H9 (cell line): ENCODE results near the gene GNB3. TPM values are rescaled to one million over a fixed set of nuclear protein-coding genes. Genes with fewer than 3 reads are reported as not detected.

Experiments
- DNase-seq: peaks from one replicate; pipeline ENCODE4 v3.0.0-alpha.2; 2017
- H2AFZ ChIP-seq: one replicate; pipeline ENCODE4 v1.6.1; 2013; ENCODE audit warnings: mild to moderate bottlenecking, low read length, control low read depth, moderate library complexity
- H2AK5ac ChIP-seq: 2 replicates; pipeline ENCODE4 v1.6.1; 2013; ENCODE audit warnings: low read length, control low read depth, mixed read lengths; ENCODE audit not compliant: insufficient read length
- H2BK120ac ChIP-seq: one replicate; pipeline ENCODE4 v1.6.1; 2013; ENCODE audit warnings: low read depth, mild to moderate bottlenecking, low read length, control low read depth, inconsistent platforms; ENCODE audit not compliant: poor library complexity, severe bottlenecking
- H2BK12ac ChIP-seq: 2 replicates; pipeline ENCODE4 v1.6.1; 2013; ENCODE audit warnings: low read length, control low read depth, mixed read lengths, low read depth; ENCODE audit not compliant: insufficient read length
- H2BK15ac ChIP-seq: 2 replicates; pipeline ENCODE4 v1.6.1; 2013; ENCODE audit warnings: low read depth, low read length, control low read depth
- H2BK20ac ChIP-seq: one replicate; pipeline ENCODE4 v1.6.1; 2013; ENCODE audit warnings: low read depth, mild to moderate bottlenecking, low read length, control low read depth, inconsistent platforms; ENCODE audit not compliant: poor library complexity, severe bottlenecking
- H2BK5ac ChIP-seq: 2 replicates; pipeline ENCODE4 v1.6.1; 2013; ENCODE audit warnings: low read length, control low read depth, mixed read lengths; ENCODE audit not compliant: insufficient read length
- H3K14ac ChIP-seq: 2 replicates; pipeline ENCODE4 v1.6.1; 2013; ENCODE audit warnings: low read length, control low read depth; ENCODE audit not compliant: insufficient read depth
- H3K18ac ChIP-seq: 2 replicates; pipeline ENCODE4 v1.6.1; 2013; ENCODE audit warnings: low read depth, mild to moderate bottlenecking, mixed read lengths, low read length, control low read depth; ENCODE audit not compliant: insufficient read length
- H3K23ac ChIP-seq: 2 replicates; pipeline ENCODE4 v1.6.1; 2013; ENCODE audit warnings: low read length, control low read depth, mixed read lengths, low read depth; ENCODE audit not compliant: insufficient read length
- H3K23me2 ChIP-seq: 2 replicates; pipeline ENCODE4 v1.6.1; 2013; ENCODE audit warnings: low read depth, mild to moderate bottlenecking, mixed read lengths, low read length, control low read depth; ENCODE audit not compliant: insufficient read length, poor library complexity, severe bottlenecking
- H3K27ac ChIP-seq: 2 replicates; pipeline ENCODE4 v1.5.1; 2013; ENCODE audit warnings: low read length, control low read depth, mixed read lengths, low read depth; ENCODE audit not compliant: insufficient read length
- H3K27me3 ChIP-seq: 2 replicates; pipeline ENCODE4 v1.6.1; 2013; ENCODE audit warnings: low read length, control low read depth, inconsistent platforms; ENCODE audit not compliant: insufficient read depth
- H3K4ac ChIP-seq: 2 replicates; pipeline ENCODE4 v1.6.1; 2013; ENCODE audit warnings: low read depth, mild to moderate bottlenecking, control low read depth, inconsistent platforms, low read length, moderate library complexity
- H3K4me1 ChIP-seq: 2 replicates; pipeline ENCODE4 v1.6.1; 2013; ENCODE audit warnings: low read length, control low read depth, inconsistent platforms; ENCODE audit not compliant: insufficient read depth
- H3K4me2 ChIP-seq: 2 replicates; pipeline ENCODE4 v1.6.1; 2013; ENCODE audit warnings: low read length, control low read depth, mixed read lengths; ENCODE audit not compliant: insufficient read length, insufficient read depth
- H3K56ac ChIP-seq: 2 replicates; pipeline ENCODE4 v1.6.1; 2013; ENCODE audit warnings: low read depth, mild to moderate bottlenecking, mixed read lengths, low read length, control low read depth; ENCODE audit not compliant: insufficient read length
- H3K79me1 ChIP-seq: 2 replicates; pipeline ENCODE4 v1.6.1; 2013; ENCODE audit warnings: low read depth, mild to moderate bottlenecking, moderate library complexity, low read length, control low read depth, inconsistent platforms; ENCODE audit not compliant: insufficient read depth, poor library complexity, severe bottlenecking
- H3K79me2 ChIP-seq: 2 replicates; pipeline ENCODE4 v1.6.1; 2013; ENCODE audit warnings: low read length, control low read depth, inconsistent platforms; ENCODE audit not compliant: insufficient read depth
- H3K9ac ChIP-seq: 2 replicates; pipeline ENCODE4 v1.6.1; 2013; ENCODE audit warnings: low read length, control low read depth, mixed read lengths; ENCODE audit not compliant: insufficient read length; ENCODE audit errors: extremely low read depth
- H3K9me3 ChIP-seq: one replicate; pipeline ENCODE4 v1.6.1; 2013; ENCODE audit warnings: low read depth, low read length, inconsistent platforms; ENCODE audit not compliant: control insufficient read depth
- H3T11ph ChIP-seq: one replicate; pipeline ENCODE4 v1.6.1; 2013; ENCODE audit warnings: mild to moderate bottlenecking, low read length, control low read depth, inconsistent platforms
- H4K20me1 ChIP-seq: one replicate; pipeline ENCODE4 v1.6.1; 2013; ENCODE audit not compliant: control insufficient read depth, insufficient read length, insufficient read depth
- H4K5ac ChIP-seq: 2 replicates; pipeline ENCODE4 v1.6.1; 2013; ENCODE audit warnings: low read depth, mild to moderate bottlenecking, mixed read lengths, low read length, control low read depth; ENCODE audit not compliant: insufficient read length
- H4K8ac ChIP-seq: replicated peaks from 2 replicates; pipeline ENCODE4 v1.6.1; 2013; ENCODE audit warnings: low read length, control low read depth, mixed read lengths, low read depth; ENCODE audit not compliant: insufficient read length
- H4K91ac ChIP-seq: 2 replicates; pipeline ENCODE4 v1.6.1; 2013; ENCODE audit warnings: low read depth, mild to moderate bottlenecking, moderate library complexity, mixed read lengths, low read length, control low read depth; ENCODE audit not compliant: insufficient read length
- H3K27ac Mint-ChIP-seq, 3 experiments: 2 replicates in 2 of 3; 3 replicates in 1 of 3; pipeline ENCODE4 v1.8.0; 2020 to 2021; ENCODE audit warnings: mixed read lengths in 3 of 3, mild to moderate bottlenecking in 1 of 3, moderate library complexity in 1 of 3
- H3K27me3 Mint-ChIP-seq: 2 replicates; pipeline ENCODE4 v1.8.0; 2021; ENCODE audit warnings: low read depth, mild to moderate bottlenecking, moderate library complexity, mixed read lengths
- H3K36me3 Mint-ChIP-seq, 3 experiments: 2 replicates in 2 of 3; 3 replicates in 1 of 3; pipeline ENCODE4 v1.8.0; 2020 to 2021; ENCODE audit warnings: low read depth in 3 of 3, mixed read lengths in 3 of 3; ENCODE audit not compliant: insufficient read depth in 1 of 3
- H3K4me1 Mint-ChIP-seq, 2 experiments: 2 replicates each; pipeline ENCODE4 v1.8.0; 2020; ENCODE audit warnings: mixed read lengths in 2 of 2
- H3K4me3 Mint-ChIP-seq, 2 experiments: 2 replicates in 1 of 2; 3 replicates in 1 of 2; pipeline ENCODE4 v1.8.0; 2020 to 2021; ENCODE audit warnings: mild to moderate bottlenecking in 2 of 2, mixed read lengths in 2 of 2, moderate library complexity in 1 of 2
- H3K9me3 Mint-ChIP-seq, 2 experiments: 2 replicates in 1 of 2; 3 replicates in 1 of 2; pipeline ENCODE4 v1.8.0; 2020; ENCODE audit warnings: mild to moderate bottlenecking in 2 of 2, mixed read lengths in 2 of 2, moderate library complexity in 1 of 2
- WGBS: extraction: QIAGEN DNeasy Blood & Tissue Kit; methylation state at CpG from one replicate; pipeline ENCODE4 v1.1.7; 2013; ENCODE audit warnings: missing lambda C conversion rate, low lambda C conversion rate, mixed read lengths; ENCODE audit not compliant: insufficient read length; ENCODE audit errors: extremely low coverage; 5-methylcytosine and 5-hydroxymethylcytosine counted together
- total RNA-seq: library from RNA; stranded (reverse); gene quantifications from 2 replicates; pipeline ENCODE4 v1.2.1, GENCODE V29; 2021
- TF ChIP-seq, protein P1 (sequence below): fragments of 200-600 bp; sonication (generic); conservative IDR thresholded peaks from 3 replicates; pipeline ENCODE4 v1.8.0; 2021; ENCODE audit warnings: antibody characterized with exemption, mild to moderate bottlenecking

The GNB3 gene
- total RNA-seq, 1 experiment from 2014 or later, result 17.3 TPM

DNA sequence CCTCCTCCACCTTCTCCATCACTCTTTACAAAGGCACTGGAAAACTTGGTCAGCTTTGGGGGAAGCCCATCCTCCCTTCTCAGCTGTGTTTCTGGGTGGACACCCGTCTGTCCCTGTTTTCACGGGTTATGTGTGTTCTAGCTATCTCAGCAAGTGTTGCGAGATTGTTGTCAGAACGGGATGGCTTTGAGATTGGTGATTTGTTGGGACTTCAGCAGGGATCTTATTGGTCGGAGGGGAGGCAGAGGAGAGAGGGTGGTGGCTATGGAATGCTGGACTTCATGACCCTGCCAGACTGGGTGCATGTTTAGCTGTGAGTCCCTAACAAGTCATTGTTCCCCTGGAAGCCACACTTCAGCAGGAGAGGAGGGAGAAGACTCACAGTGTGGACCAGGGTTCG is 13.3 kb downstream of the GNB3 start:
- no peak overlapping the region for H4K8ac ChIP-seq
- H2BK20ac ChIP-seq, result no peak overlapping the region
- H2BK120ac ChIP-seq, result no peak overlapping the region
- no peaks in the 10 kb centered on the region for H3K79me1 ChIP-seq
- H3K9ac ChIP-seq, result no peak overlapping the region
- H3K4me1 Mint-ChIP-seq, result peaks cover 24 to 26% of the 10 kb centered on the region in 2 experiments
- no peak overlapping the region for H4K91ac ChIP-seq
- peak overlapping the region; percentile 59 to 84 (median 71); a peak in 5 of 7 replicates for H3K27ac Mint-ChIP-seq
- no peak overlapping the region for H3K4me2 ChIP-seq
- no peak overlapping the region for H2BK15ac ChIP-seq
- no peak overlapping the region for H3K23ac ChIP-seq
- no peak overlapping the region for H2BK5ac ChIP-seq
- no peaks in the 10 kb centered on the region for H3K9me3 ChIP-seq
- no peaks in the 10 kb centered on the region for H3K27me3 Mint-ChIP-seq
- H4K5ac ChIP-seq, result no peak overlapping the region
- no peak overlapping the region for H2AFZ ChIP-seq
- WGBS, result no CpG with 5 or more reads among the region's 6 CpGs
- H3K4ac ChIP-seq, result no peak overlapping the region
- TF ChIP-seq, protein P1, sequence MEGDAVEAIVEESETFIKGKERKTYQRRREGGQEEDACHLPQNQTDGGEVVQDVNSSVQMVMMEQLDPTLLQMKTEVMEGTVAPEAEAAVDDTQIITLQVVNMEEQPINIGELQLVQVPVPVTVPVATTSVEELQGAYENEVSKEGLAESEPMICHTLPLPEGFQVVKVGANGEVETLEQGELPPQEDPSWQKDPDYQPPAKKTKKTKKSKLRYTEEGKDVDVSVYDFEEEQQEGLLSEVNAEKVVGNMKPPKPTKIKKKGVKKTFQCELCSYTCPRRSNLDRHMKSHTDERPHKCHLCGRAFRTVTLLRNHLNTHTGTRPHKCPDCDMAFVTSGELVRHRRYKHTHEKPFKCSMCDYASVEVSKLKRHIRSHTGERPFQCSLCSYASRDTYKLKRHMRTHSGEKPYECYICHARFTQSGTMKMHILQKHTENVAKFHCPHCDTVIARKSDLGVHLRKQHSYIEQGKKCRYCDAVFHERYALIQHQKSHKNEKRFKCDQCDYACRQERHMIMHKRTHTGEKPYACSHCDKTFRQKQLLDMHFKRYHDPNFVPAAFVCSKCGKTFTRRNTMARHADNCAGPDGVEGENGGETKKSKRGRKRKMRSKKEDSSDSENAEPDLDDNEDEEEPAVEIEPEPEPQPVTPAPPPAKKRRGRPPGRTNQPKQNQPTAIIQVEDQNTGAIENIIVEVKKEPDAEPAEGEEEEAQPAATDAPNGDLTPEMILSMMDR, result no peak
- peaks cover 26 to 60% (median 57%) of the 10 kb centered on the region in 3 experiments; a peak in 6 of 7 replicates for H3K36me3 Mint-ChIP-seq
- no peak overlapping the region for H3K27ac ChIP-seq
- peak overlapping the region in 1 of 2 experiments; percentile 94; a peak in 4 of 5 replicates for H3K4me3 Mint-ChIP-seq
- H3K56ac ChIP-seq, result no peak overlapping the region
- H4K20me1 ChIP-seq, result peaks cover 2% of the 10 kb centered on the region
- no peak overlapping the region for H3K18ac ChIP-seq
- no peak overlapping the region for H2BK12ac ChIP-seq
- no peak overlapping the region; the same call in 1 of the 2 replicates for H3K14ac ChIP-seq
- no peaks in the 10 kb centered on the region; a peak in 1 of 5 replicates for H3K9me3 Mint-ChIP-seq
- H3K79me2 ChIP-seq, result peaks cover 5% of the 10 kb centered on the region; the same call in 1 of the 2 replicates
- no peak for DNase-seq
- H3K27me3 ChIP-seq, result no peaks in the 10 kb centered on the region
- no peaks in the 10 kb centered on the region; the same call in 1 of the 2 replicates for H3K4me1 ChIP-seq
- no peak overlapping the region for H2AK5ac ChIP-seq
- no peak overlapping the region for H3T11ph ChIP-seq
- H3K23me2 ChIP-seq, result peaks cover 16% of the 10 kb centered on the region
